HepG2 (cell line): Measurements from ENCODE around the gene TUBB. TPM values are rescaled to one million over a fixed set of nuclear protein-coding genes. Genes with fewer than 3 reads are reported as not detected.

Source experiments
- BORCS8-MEF2B ChIP-seq: sonication (generic); formaldehyde crosslinking; IDR thresholded peaks from 2 replicates; pipeline ENCODE4 v1.8.0; 2022; ENCODE audit warnings: mild to moderate bottlenecking, missing genetic modification reagents
- SNAPC2 ChIP-seq: sonication (generic); formaldehyde crosslinking; IDR thresholded peaks from 2 replicates; pipeline ENCODE4 v1.8.1; 2022; ENCODE audit warnings: mild to moderate bottlenecking, missing genetic modification reagents
- YEATS2 ChIP-seq: sonication (generic); formaldehyde crosslinking; IDR thresholded peaks from 2 replicates; pipeline ENCODE4 v1.4.0; 2020; ENCODE audit warnings: missing genetic modification reagents, borderline replicate concordance
- ZBTB14 ChIP-seq: sonication (generic); formaldehyde crosslinking; IDR thresholded peaks from 2 replicates; pipeline ENCODE4 v1.4.0; 2020; ENCODE audit warnings: missing genetic modification reagents
- ZFP36 ChIP-seq: fragments of 150-350 bp; IDR thresholded peaks from 2 replicates; pipeline ENCODE4 v1.6.1; 2018; ENCODE audit warnings: borderline replicate concordance, low read length, low read depth; ENCODE audit not compliant: partially characterized antibody
- ZNF589 ChIP-seq: sonication (generic); formaldehyde crosslinking; conservative IDR thresholded peaks from 2 replicates; pipeline ENCODE4 v1.8.0; 2022; ENCODE audit warnings: mild to moderate bottlenecking, moderate library complexity, missing genetic modification reagents
- polyA plus RNA-seq, 8 experiments: library from polyadenylated mRNA; depleted of rRNA in 3 of 8; stranded (reverse) in 7 of 8; unstranded in 1 of 8; fragments of >200 nt; fragmentation: Illumina TruSeq in 4 of 8; extraction: Trizol in 4 of 8; gene quantifications; 2 replicates each; pipeline versions ENCODE4 v1.2.1 to v1.2.3, GENCODE V29; 2011 to 2016; ENCODE audit warnings: low read depth in 4 of 8, missing spikeins in 1 of 8, mixed read lengths in 1 of 8; ENCODE audit not compliant: insufficient read depth in 1 of 8
- total RNA-seq, 5 experiments: library from RNA; depleted of rRNA; stranded (reverse); fragments of >200 nt; fragmentation: Illumina TruSeq; extraction: Trizol; gene quantifications; 2 replicates each; pipeline ENCODE4 v1.2.3, GENCODE V29; 2016; ENCODE audit warnings: low read depth in 1 of 5
- TF ChIP-seq, protein P1 (sequence below): sonication (generic); formaldehyde crosslinking; IDR thresholded peaks from 2 replicates; pipeline ENCODE4; 2020; ENCODE audit warnings: missing genetic modification reagents, mild to moderate bottlenecking, borderline replicate concordance
- TF ChIP-seq, protein P2 (sequence below), 2 experiments: IDR thresholded peaks; 2 replicates each; pipeline ENCODE4 v1.6.1; 2011 to 2012; ENCODE audit warnings: low read length in 2 of 2, borderline replicate concordance in 1 of 2, low read depth in 1 of 2, mild to moderate bottlenecking in 1 of 2, moderate library complexity in 1 of 2
- TF ChIP-seq, protein P3 (sequence below): IDR thresholded peaks from 2 replicates; pipeline ENCODE4 v1.6.1; 2016; ENCODE audit warnings: low read depth, missing genetic modification reagents, missing compliant biosample characterization

The TUBB gene
- total and polyA plus RNA-seq, 2 of the 13 experiments (the other 11 are each of a cell fraction or from before 2014, with no cell fraction given) = 911 to 1,163 TPM

GRCh38 chr6:30763618-30764489 is 43.7 kb downstream of the TUBB start (continued):
- TF ChIP-seq, protein P1, sequence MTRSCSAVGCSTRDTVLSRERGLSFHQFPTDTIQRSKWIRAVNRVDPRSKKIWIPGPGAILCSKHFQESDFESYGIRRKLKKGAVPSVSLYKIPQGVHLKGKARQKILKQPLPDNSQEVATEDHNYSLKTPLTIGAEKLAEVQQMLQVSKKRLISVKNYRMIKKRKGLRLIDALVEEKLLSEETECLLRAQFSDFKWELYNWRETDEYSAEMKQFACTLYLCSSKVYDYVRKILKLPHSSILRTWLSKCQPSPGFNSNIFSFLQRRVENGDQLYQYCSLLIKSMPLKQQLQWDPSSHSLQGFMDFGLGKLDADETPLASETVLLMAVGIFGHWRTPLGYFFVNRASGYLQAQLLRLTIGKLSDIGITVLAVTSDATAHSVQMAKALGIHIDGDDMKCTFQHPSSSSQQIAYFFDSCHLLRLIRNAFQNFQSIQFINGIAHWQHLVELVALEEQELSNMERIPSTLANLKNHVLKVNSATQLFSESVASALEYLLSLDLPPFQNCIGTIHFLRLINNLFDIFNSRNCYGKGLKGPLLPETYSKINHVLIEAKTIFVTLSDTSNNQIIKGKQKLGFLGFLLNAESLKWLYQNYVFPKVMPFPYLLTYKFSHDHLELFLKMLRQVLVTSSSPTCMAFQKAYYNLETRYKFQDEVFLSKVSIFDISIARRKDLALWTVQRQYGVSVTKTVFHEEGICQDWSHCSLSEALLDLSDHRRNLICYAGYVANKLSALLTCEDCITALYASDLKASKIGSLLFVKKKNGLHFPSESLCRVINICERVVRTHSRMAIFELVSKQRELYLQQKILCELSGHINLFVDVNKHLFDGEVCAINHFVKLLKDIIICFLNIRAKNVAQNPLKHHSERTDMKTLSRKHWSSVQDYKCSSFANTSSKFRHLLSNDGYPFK = peak; percentile 76; the same call in 1 of the 2 replicates
- no peak; the same call in 1 of the 2 replicates for TF ChIP-seq ZBTB14 (CRISPR knock-in tag)
- TF ChIP-seq YEATS2 = peak; percentile 50; the same call in 1 of the 2 replicates
- TF ChIP-seq BORCS8-MEF2B (CRISPR knock-in tag) = peak; percentile 47
- TF ChIP-seq ZFP36 = no peak
- 0 out of 2 replicates have a peak, but pooled peaks have one; percentile 22 for TF ChIP-seq SNAPC2 (CRISPR knock-in tag)
- TF ChIP-seq, protein P2, sequence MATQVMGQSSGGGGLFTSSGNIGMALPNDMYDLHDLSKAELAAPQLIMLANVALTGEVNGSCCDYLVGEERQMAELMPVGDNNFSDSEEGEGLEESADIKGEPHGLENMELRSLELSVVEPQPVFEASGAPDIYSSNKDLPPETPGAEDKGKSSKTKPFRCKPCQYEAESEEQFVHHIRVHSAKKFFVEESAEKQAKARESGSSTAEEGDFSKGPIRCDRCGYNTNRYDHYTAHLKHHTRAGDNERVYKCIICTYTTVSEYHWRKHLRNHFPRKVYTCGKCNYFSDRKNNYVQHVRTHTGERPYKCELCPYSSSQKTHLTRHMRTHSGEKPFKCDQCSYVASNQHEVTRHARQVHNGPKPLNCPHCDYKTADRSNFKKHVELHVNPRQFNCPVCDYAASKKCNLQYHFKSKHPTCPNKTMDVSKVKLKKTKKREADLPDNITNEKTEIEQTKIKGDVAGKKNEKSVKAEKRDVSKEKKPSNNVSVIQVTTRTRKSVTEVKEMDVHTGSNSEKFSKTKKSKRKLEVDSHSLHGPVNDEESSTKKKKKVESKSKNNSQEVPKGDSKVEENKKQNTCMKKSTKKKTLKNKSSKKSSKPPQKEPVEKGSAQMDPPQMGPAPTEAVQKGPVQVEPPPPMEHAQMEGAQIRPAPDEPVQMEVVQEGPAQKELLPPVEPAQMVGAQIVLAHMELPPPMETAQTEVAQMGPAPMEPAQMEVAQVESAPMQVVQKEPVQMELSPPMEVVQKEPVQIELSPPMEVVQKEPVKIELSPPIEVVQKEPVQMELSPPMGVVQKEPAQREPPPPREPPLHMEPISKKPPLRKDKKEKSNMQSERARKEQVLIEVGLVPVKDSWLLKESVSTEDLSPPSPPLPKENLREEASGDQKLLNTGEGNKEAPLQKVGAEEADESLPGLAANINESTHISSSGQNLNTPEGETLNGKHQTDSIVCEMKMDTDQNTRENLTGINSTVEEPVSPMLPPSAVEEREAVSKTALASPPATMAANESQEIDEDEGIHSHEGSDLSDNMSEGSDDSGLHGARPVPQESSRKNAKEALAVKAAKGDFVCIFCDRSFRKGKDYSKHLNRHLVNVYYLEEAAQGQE (IDR thresholded peaks at IDR 0.05; ENCODE audit: borderline replicate concordance in 1 of 2, low read depth in 1 of 2, low read length in 2 of 2) = peak in 1 of 2 experiments; percentile 73; a peak in 2 of 4 replicates
- TF ChIP-seq ZNF589 (CRISPR knock-in tag) = no peak; the same call in 1 of the 2 replicates
- TF ChIP-seq, protein P3, sequence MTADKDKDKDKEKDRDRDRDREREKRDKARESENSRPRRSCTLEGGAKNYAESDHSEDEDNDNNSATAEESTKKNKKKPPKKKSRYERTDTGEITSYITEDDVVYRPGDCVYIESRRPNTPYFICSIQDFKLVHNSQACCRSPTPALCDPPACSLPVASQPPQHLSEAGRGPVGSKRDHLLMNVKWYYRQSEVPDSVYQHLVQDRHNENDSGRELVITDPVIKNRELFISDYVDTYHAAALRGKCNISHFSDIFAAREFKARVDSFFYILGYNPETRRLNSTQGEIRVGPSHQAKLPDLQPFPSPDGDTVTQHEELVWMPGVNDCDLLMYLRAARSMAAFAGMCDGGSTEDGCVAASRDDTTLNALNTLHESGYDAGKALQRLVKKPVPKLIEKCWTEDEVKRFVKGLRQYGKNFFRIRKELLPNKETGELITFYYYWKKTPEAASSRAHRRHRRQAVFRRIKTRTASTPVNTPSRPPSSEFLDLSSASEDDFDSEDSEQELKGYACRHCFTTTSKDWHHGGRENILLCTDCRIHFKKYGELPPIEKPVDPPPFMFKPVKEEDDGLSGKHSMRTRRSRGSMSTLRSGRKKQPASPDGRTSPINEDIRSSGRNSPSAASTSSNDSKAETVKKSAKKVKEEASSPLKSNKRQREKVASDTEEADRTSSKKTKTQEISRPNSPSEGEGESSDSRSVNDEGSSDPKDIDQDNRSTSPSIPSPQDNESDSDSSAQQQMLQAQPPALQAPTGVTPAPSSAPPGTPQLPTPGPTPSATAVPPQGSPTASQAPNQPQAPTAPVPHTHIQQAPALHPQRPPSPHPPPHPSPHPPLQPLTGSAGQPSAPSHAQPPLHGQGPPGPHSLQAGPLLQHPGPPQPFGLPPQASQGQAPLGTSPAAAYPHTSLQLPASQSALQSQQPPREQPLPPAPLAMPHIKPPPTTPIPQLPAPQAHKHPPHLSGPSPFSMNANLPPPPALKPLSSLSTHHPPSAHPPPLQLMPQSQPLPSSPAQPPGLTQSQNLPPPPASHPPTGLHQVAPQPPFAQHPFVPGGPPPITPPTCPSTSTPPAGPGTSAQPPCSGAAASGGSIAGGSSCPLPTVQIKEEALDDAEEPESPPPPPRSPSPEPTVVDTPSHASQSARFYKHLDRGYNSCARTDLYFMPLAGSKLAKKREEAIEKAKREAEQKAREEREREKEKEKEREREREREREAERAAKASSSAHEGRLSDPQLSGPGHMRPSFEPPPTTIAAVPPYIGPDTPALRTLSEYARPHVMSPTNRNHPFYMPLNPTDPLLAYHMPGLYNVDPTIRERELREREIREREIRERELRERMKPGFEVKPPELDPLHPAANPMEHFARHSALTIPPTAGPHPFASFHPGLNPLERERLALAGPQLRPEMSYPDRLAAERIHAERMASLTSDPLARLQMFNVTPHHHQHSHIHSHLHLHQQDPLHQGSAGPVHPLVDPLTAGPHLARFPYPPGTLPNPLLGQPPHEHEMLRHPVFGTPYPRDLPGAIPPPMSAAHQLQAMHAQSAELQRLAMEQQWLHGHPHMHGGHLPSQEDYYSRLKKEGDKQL = peak; percentile 65; the same call in 1 of the 2 replicates
